HG02884 (cell line): Measurements from ENCODE around the gene UBA7.
"Not testable (repeated sequence)": the region's sequence is repeated elsewhere in the genome, so short reads cannot be mapped to it uniquely, and the experiment has no call there.

Experiments used
- ATAC-seq: cut with Tn5 transposase; IDR thresholded peaks from one replicate; pipeline ENCODE4 v1.9.1; 2021; ENCODE audit warnings: mild to moderate bottlenecking, moderate library complexity; ENCODE audit not compliant: unreplicated experiment

UBA7 gene

GRCh38 chr3:49786357-49787181, 27.2 kb downstream of the UBA7 start, which contains the start of gene IP6K1:
Gene IP6K1, minus strand, starts transcription at chr3:49786542. Its CDS starts 38,502 bp downstream, at chr3:49748040.
- peak; percentile 92 for ATAC-seq

- peak; percentile 43 for ATAC-seq
Measured at GRCh38 chr3:49785565-49786356, 28.0 kb downstream of the UBA7 start.

GRCh38 chr3:49782277-49782676, 31.5 kb downstream of the UBA7 start:
- ATAC-seq: not testable (repeated sequence)

- ATAC-seq: no peak
Measured at GRCh38 chr3:49781415-49782199, 32.1 kb downstream of the UBA7 start.

GRCh38 chr3:49780975-49781365, 32.8 kb downstream of the UBA7 start:
- ATAC-seq: not testable (repeated sequence)

- no peak for ATAC-seq
Measured at GRCh38 chr3:49780080-49780974, 33.4 kb downstream of the UBA7 start.

GRCh38 chr3:49779358-49780079, 34.2 kb downstream of the UBA7 start:
- ATAC-seq: no peak

- not testable (repeated sequence) for ATAC-seq
Measured at GRCh38 chr3:49776101-49776500, 37.7 kb downstream of the UBA7 start.

GRCh38 chr3:49775538-49775937, 38.2 kb downstream of the UBA7 start:
- ATAC-seq: no peak

- no peak for ATAC-seq
Measured at GRCh38 chr3:49772703-49773102, 41.0 kb downstream of the UBA7 start.

- no peak for ATAC-seq
Measured at GRCh38 chr3:49771340-49771938, 42.3 kb downstream of the UBA7 start.

- no peak for ATAC-seq
Measured at GRCh38 chr3:49769926-49770325, 43.8 kb downstream of the UBA7 start.

GRCh38 chr3:49769286-49769915, 44.4 kb downstream of the UBA7 start:
- no peak for ATAC-seq

GRCh38 chr3:49763981-49764380, 49.8 kb downstream of the UBA7 start:
- ATAC-seq: no peak

- no peak for ATAC-seq
Measured at GRCh38 chr3:49761661-49762060, 52.1 kb downstream of the UBA7 start.

GRCh38 chr3:49759226-49759625, 54.5 kb downstream of the UBA7 start:
- ATAC-seq: no peak

GRCh38 chr3:49757197-49757596, 56.6 kb downstream of the UBA7 start:
- no peak for ATAC-seq

- no peak for ATAC-seq
Measured at GRCh38 chr3:49756036-49756435, 57.7 kb downstream of the UBA7 start.
